H9 (cell line): ENCODE data around the gene PRPF18. TPM values are rescaled to one million over a fixed set of nuclear protein-coding genes. Genes with fewer than 3 reads are reported as not detected.

Experiments used
- DNase-seq: peaks from one replicate; pipeline ENCODE4 v3.0.0-alpha.2; 2017
- H2AFZ ChIP-seq: one replicate; pipeline ENCODE4 v1.6.1; 2013; ENCODE audit warnings: mild to moderate bottlenecking, low read length, control low read depth, moderate library complexity
- H2AK5ac ChIP-seq: 2 replicates; pipeline ENCODE4 v1.6.1; 2013; ENCODE audit warnings: low read length, control low read depth, mixed read lengths; ENCODE audit not compliant: insufficient read length
- H2BK120ac ChIP-seq: one replicate; pipeline ENCODE4 v1.6.1; 2013; ENCODE audit warnings: low read depth, mild to moderate bottlenecking, low read length, control low read depth, inconsistent platforms; ENCODE audit not compliant: poor library complexity, severe bottlenecking
- H2BK12ac ChIP-seq: 2 replicates; pipeline ENCODE4 v1.6.1; 2013; ENCODE audit warnings: low read length, control low read depth, mixed read lengths, low read depth; ENCODE audit not compliant: insufficient read length
- H2BK15ac ChIP-seq: 2 replicates; pipeline ENCODE4 v1.6.1; 2013; ENCODE audit warnings: low read depth, low read length, control low read depth
- H2BK20ac ChIP-seq: one replicate; pipeline ENCODE4 v1.6.1; 2013; ENCODE audit warnings: low read depth, mild to moderate bottlenecking, low read length, control low read depth, inconsistent platforms; ENCODE audit not compliant: poor library complexity, severe bottlenecking
- H2BK5ac ChIP-seq: 2 replicates; pipeline ENCODE4 v1.6.1; 2013; ENCODE audit warnings: low read length, control low read depth, mixed read lengths; ENCODE audit not compliant: insufficient read length
- H3K14ac ChIP-seq: 2 replicates; pipeline ENCODE4 v1.6.1; 2013; ENCODE audit warnings: low read length, control low read depth; ENCODE audit not compliant: insufficient read depth
- H3K18ac ChIP-seq: 2 replicates; pipeline ENCODE4 v1.6.1; 2013; ENCODE audit warnings: low read depth, mild to moderate bottlenecking, mixed read lengths, low read length, control low read depth; ENCODE audit not compliant: insufficient read length
- H3K23ac ChIP-seq: 2 replicates; pipeline ENCODE4 v1.6.1; 2013; ENCODE audit warnings: low read length, control low read depth, mixed read lengths, low read depth; ENCODE audit not compliant: insufficient read length
- H3K23me2 ChIP-seq: 2 replicates; pipeline ENCODE4 v1.6.1; 2013; ENCODE audit warnings: low read depth, mild to moderate bottlenecking, mixed read lengths, low read length, control low read depth; ENCODE audit not compliant: insufficient read length, poor library complexity, severe bottlenecking
- H3K27ac ChIP-seq: 2 replicates; pipeline ENCODE4 v1.5.1; 2013; ENCODE audit warnings: low read length, control low read depth, mixed read lengths, low read depth; ENCODE audit not compliant: insufficient read length
- H3K27me3 ChIP-seq: 2 replicates; pipeline ENCODE4 v1.6.1; 2013; ENCODE audit warnings: low read length, control low read depth, inconsistent platforms; ENCODE audit not compliant: insufficient read depth
- H3K4ac ChIP-seq: 2 replicates; pipeline ENCODE4 v1.6.1; 2013; ENCODE audit warnings: low read depth, mild to moderate bottlenecking, control low read depth, inconsistent platforms, low read length, moderate library complexity
- H3K4me1 ChIP-seq: 2 replicates; pipeline ENCODE4 v1.6.1; 2013; ENCODE audit warnings: low read length, control low read depth, inconsistent platforms; ENCODE audit not compliant: insufficient read depth
- H3K4me2 ChIP-seq: 2 replicates; pipeline ENCODE4 v1.6.1; 2013; ENCODE audit warnings: low read length, control low read depth, mixed read lengths; ENCODE audit not compliant: insufficient read length, insufficient read depth
- H3K56ac ChIP-seq: 2 replicates; pipeline ENCODE4 v1.6.1; 2013; ENCODE audit warnings: low read depth, mild to moderate bottlenecking, mixed read lengths, low read length, control low read depth; ENCODE audit not compliant: insufficient read length
- H3K79me1 ChIP-seq: 2 replicates; pipeline ENCODE4 v1.6.1; 2013; ENCODE audit warnings: low read depth, mild to moderate bottlenecking, moderate library complexity, low read length, control low read depth, inconsistent platforms; ENCODE audit not compliant: insufficient read depth, poor library complexity, severe bottlenecking
- H3K79me2 ChIP-seq: 2 replicates; pipeline ENCODE4 v1.6.1; 2013; ENCODE audit warnings: low read length, control low read depth, inconsistent platforms; ENCODE audit not compliant: insufficient read depth
- H3K9ac ChIP-seq: 2 replicates; pipeline ENCODE4 v1.6.1; 2013; ENCODE audit warnings: low read length, control low read depth, mixed read lengths; ENCODE audit not compliant: insufficient read length; ENCODE audit errors: extremely low read depth
- H3K9me3 ChIP-seq: one replicate; pipeline ENCODE4 v1.6.1; 2013; ENCODE audit warnings: low read depth, low read length, inconsistent platforms; ENCODE audit not compliant: control insufficient read depth
- H3T11ph ChIP-seq: one replicate; pipeline ENCODE4 v1.6.1; 2013; ENCODE audit warnings: mild to moderate bottlenecking, low read length, control low read depth, inconsistent platforms
- H4K20me1 ChIP-seq: one replicate; pipeline ENCODE4 v1.6.1; 2013; ENCODE audit not compliant: control insufficient read depth, insufficient read length, insufficient read depth
- H4K5ac ChIP-seq: 2 replicates; pipeline ENCODE4 v1.6.1; 2013; ENCODE audit warnings: low read depth, mild to moderate bottlenecking, mixed read lengths, low read length, control low read depth; ENCODE audit not compliant: insufficient read length
- H4K8ac ChIP-seq: replicated peaks from 2 replicates; pipeline ENCODE4 v1.6.1; 2013; ENCODE audit warnings: low read length, control low read depth, mixed read lengths, low read depth; ENCODE audit not compliant: insufficient read length
- H4K91ac ChIP-seq: 2 replicates; pipeline ENCODE4 v1.6.1; 2013; ENCODE audit warnings: low read depth, mild to moderate bottlenecking, moderate library complexity, mixed read lengths, low read length, control low read depth; ENCODE audit not compliant: insufficient read length
- H3K27ac Mint-ChIP-seq, 3 experiments: 2 replicates in 2 of 3; 3 replicates in 1 of 3; pipeline ENCODE4 v1.8.0; 2020 to 2021; ENCODE audit warnings: mixed read lengths in 3 of 3, mild to moderate bottlenecking in 1 of 3, moderate library complexity in 1 of 3
- H3K27me3 Mint-ChIP-seq: 2 replicates; pipeline ENCODE4 v1.8.0; 2021; ENCODE audit warnings: low read depth, mild to moderate bottlenecking, moderate library complexity, mixed read lengths
- H3K36me3 Mint-ChIP-seq, 3 experiments: 2 replicates in 2 of 3; 3 replicates in 1 of 3; pipeline ENCODE4 v1.8.0; 2020 to 2021; ENCODE audit warnings: low read depth in 3 of 3, mixed read lengths in 3 of 3; ENCODE audit not compliant: insufficient read depth in 1 of 3
- H3K4me1 Mint-ChIP-seq, 2 experiments: 2 replicates each; pipeline ENCODE4 v1.8.0; 2020; ENCODE audit warnings: mixed read lengths in 2 of 2
- H3K4me3 Mint-ChIP-seq, 2 experiments: 2 replicates in 1 of 2; 3 replicates in 1 of 2; pipeline ENCODE4 v1.8.0; 2020 to 2021; ENCODE audit warnings: mild to moderate bottlenecking in 2 of 2, mixed read lengths in 2 of 2, moderate library complexity in 1 of 2
- H3K9me3 Mint-ChIP-seq, 2 experiments: 2 replicates in 1 of 2; 3 replicates in 1 of 2; pipeline ENCODE4 v1.8.0; 2020; ENCODE audit warnings: mild to moderate bottlenecking in 2 of 2, mixed read lengths in 2 of 2, moderate library complexity in 1 of 2
- WGBS: extraction: QIAGEN DNeasy Blood & Tissue Kit; methylation state at CpG from one replicate; pipeline ENCODE4 v1.1.7; 2013; ENCODE audit warnings: missing lambda C conversion rate, low lambda C conversion rate, mixed read lengths; ENCODE audit not compliant: insufficient read length; ENCODE audit errors: extremely low coverage; 5-methylcytosine and 5-hydroxymethylcytosine counted together
- total RNA-seq: library from RNA; stranded (reverse); gene quantifications from 2 replicates; pipeline ENCODE4 v1.2.1, GENCODE V29; 2021
- TF ChIP-seq, protein P1 (sequence below): fragments of 200-600 bp; sonication (generic); conservative IDR thresholded peaks from 3 replicates; pipeline ENCODE4 v1.8.0; 2021; ENCODE audit warnings: antibody characterized with exemption, mild to moderate bottlenecking

The PRPF18 gene
- total RNA-seq, 1 experiment from 2014 or later = 17.1 TPM

DNA sequence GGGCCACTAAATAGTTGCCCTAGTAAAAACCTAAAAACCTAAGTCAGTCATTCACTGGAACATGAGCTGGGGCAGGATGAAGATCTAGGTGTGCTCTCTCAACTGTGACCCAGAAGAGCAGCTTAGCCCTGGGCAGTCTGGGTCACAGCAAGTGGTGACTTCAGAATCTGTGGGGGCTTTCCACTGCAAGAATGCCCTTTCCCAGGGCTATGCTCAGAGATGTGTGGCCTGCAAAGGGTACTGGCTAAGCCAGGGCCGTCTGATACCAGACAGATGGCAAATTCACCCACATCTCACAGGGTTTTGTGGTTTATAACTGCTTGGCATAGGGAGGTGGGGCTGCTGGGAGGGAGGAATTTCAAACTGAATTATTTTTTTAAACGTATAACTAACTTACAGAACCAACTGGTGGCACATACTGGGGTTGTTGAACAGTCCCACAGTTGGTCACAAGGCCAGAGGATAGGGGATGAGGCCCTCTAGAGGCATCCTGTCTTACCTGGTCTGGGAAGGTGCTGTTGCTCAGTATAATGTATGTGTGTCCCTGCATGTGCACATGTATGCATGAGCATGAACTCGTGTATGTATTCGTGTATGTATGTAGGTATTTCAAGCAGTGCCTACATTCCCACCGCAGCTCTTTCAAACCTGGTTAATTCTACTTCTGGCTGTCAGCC lies 63.2 kb downstream of the PRPF18 start:
- Mint-ChIP-seq H3K36me3 (peaks cover 27 to 46% (median 40%) of the 10 kb centered on the region in 3 experiments; a peak in 6 of 7 replicates), H3K27me3 (no peaks in the 10 kb centered on the region), H3K4me3 (no peak overlapping the region), H3K4me1 (peaks cover 0 to 7% of the 10 kb centered on the region in 2 experiments; a peak in 1 of 4 replicates), H3K9me3 (no peaks in the 10 kb centered on the region; a peak in 1 of 5 replicates), H3K27ac (no peak overlapping the region)
- H3K4me2 ChIP-seq = no peak overlapping the region
- no peak overlapping the region for H3K56ac ChIP-seq
- H2BK15ac ChIP-seq = no peak overlapping the region
- no peak overlapping the region for H4K8ac ChIP-seq
- DNase-seq = no peak
- H3K23me2 ChIP-seq = no peaks in the 10 kb centered on the region
- no peak overlapping the region for H3K18ac ChIP-seq
- H2AK5ac ChIP-seq = no peak overlapping the region
- H3T11ph ChIP-seq = no peak overlapping the region
- H2BK5ac ChIP-seq = no peak overlapping the region
- H3K27ac ChIP-seq = no peak overlapping the region
- H2BK20ac ChIP-seq = no peak overlapping the region
- H3K79me1 ChIP-seq = no peaks in the 10 kb centered on the region
- H3K9me3 ChIP-seq = no peaks in the 10 kb centered on the region
- H4K5ac ChIP-seq = no peak overlapping the region
- no peak overlapping the region for H2BK120ac ChIP-seq
- no peaks in the 10 kb centered on the region for H3K27me3 ChIP-seq
- no peaks in the 10 kb centered on the region for H3K4me1 ChIP-seq
- no CpG with 5 or more reads among the region's 5 CpGs for WGBS
- no peak overlapping the region for H2BK12ac ChIP-seq
- H3K14ac ChIP-seq = no peak overlapping the region
- no peak overlapping the region for H4K91ac ChIP-seq
- TF ChIP-seq, protein P1, sequence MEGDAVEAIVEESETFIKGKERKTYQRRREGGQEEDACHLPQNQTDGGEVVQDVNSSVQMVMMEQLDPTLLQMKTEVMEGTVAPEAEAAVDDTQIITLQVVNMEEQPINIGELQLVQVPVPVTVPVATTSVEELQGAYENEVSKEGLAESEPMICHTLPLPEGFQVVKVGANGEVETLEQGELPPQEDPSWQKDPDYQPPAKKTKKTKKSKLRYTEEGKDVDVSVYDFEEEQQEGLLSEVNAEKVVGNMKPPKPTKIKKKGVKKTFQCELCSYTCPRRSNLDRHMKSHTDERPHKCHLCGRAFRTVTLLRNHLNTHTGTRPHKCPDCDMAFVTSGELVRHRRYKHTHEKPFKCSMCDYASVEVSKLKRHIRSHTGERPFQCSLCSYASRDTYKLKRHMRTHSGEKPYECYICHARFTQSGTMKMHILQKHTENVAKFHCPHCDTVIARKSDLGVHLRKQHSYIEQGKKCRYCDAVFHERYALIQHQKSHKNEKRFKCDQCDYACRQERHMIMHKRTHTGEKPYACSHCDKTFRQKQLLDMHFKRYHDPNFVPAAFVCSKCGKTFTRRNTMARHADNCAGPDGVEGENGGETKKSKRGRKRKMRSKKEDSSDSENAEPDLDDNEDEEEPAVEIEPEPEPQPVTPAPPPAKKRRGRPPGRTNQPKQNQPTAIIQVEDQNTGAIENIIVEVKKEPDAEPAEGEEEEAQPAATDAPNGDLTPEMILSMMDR = peak; percentile 33; the same call in 2 of the 3 replicates
- no peaks in the 10 kb centered on the region for H4K20me1 ChIP-seq
- H3K4ac ChIP-seq = no peak overlapping the region
- no peaks in the 10 kb centered on the region for H3K79me2 ChIP-seq
- no peak overlapping the region for H3K9ac ChIP-seq
- no peak overlapping the region for H3K23ac ChIP-seq
- H2AFZ ChIP-seq = no peak overlapping the region
